Measurements from ENCODE around the gene SHTN1.

DNA sequence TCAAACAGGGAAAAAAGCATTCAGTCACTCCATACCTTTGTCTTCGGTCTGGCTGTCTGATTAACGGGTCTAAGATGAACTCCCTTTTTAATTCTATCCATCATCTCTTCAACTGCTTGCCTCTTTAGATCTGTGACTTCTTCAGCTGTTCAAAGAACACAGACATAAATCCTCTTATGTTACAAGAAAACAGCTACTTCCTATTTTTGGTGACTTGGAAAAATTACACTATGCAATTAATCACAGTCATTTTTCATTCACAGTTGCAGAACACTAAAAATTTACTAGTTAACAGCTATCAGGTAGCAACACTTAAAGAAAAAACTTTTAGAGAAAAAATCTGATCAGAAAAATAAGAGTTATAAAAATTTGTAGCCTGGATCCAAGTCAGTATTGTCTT, 89.6 kb downstream of the SHTN1 start:
- no peak for TF ChIP-seq EP300 (IDR thresholded peaks at IDR 0.05; ENCODE audit: borderline replicate concordance)
- TF ChIP-seq TAF1 (IDR thresholded peaks at IDR 0.05; ENCODE audit: low read depth), result no peak
- no peak for TF ChIP-seq CREB1 (IDR thresholded peaks at IDR 0.05; ENCODE audit: low read depth)
- TF ChIP-seq YY1 (IDR thresholded peaks at IDR 0.05; ENCODE audit: low read depth), result no peak
- TF ChIP-seq CEBPB (IDR thresholded peaks at IDR 0.05), result no peak
- TF ChIP-seq EGR1 (IDR thresholded peaks at IDR 0.05), result no peak
- no peak for TF ChIP-seq FOXM1 (IDR thresholded peaks at IDR 0.05; ENCODE audit: borderline replicate concordance, low read depth)
